Mesenchymal stem cell (in vitro differentiated cells and primary cell): ENCODE data around the gene CMTM7.
A peak's percentile ranks its signal among the peaks of the same experiment; 100 is the strongest.

ENCODE experiments used
- DNase-seq: peaks from one replicate; pipeline ENCODE4 v3.0.0-alpha.2; 2013
- H2AFZ ChIP-seq: one replicate; pipeline ENCODE4 v1.6.1; 2013; ENCODE audit warnings: low read depth, mild to moderate bottlenecking, control low read depth, inconsistent platforms, low read length, moderate library complexity
- H2AK5ac ChIP-seq: 2 replicates; pipeline ENCODE4 v1.6.1; 2013; ENCODE audit warnings: low read length, moderate library complexity, mild to moderate bottlenecking, inconsistent platforms; ENCODE audit not compliant: severe bottlenecking
- H2BK120ac ChIP-seq: one replicate; pipeline ENCODE4 v1.6.1; 2013; ENCODE audit warnings: low read depth, mild to moderate bottlenecking, inconsistent platforms, low read length, moderate library complexity
- H2BK12ac ChIP-seq, 2 experiments: one replicate each; pipeline ENCODE4 v1.6.1; 2013; ENCODE audit warnings: inconsistent platforms in 2 of 2, low read length in 2 of 2, mild to moderate bottlenecking in 2 of 2, moderate library complexity in 2 of 2, control low read depth in 1 of 2
- H2BK15ac ChIP-seq: one replicate; pipeline ENCODE4 v1.6.1; 2013; ENCODE audit warnings: mild to moderate bottlenecking, low read depth, inconsistent platforms; ENCODE audit not compliant: poor library complexity, severe bottlenecking
- H2BK5ac ChIP-seq: 2 replicates; pipeline ENCODE4 v1.6.1; 2013; ENCODE audit warnings: low read depth, mild to moderate bottlenecking, low read length, control low read depth, inconsistent platforms; ENCODE audit not compliant: poor library complexity, severe bottlenecking
- H3K14ac ChIP-seq, 2 experiments: one replicate each; pipeline ENCODE4 v1.6.1; 2013; ENCODE audit warnings: inconsistent platforms in 2 of 2, low read length in 2 of 2, control low read depth in 1 of 2, mild to moderate bottlenecking in 1 of 2, moderate library complexity in 1 of 2
- H3K18ac ChIP-seq, 2 experiments: one replicate each; pipeline ENCODE4 v1.6.1; 2013; ENCODE audit warnings: inconsistent platforms in 2 of 2, low read length in 2 of 2, control low read depth in 1 of 2, low read depth in 1 of 2, mild to moderate bottlenecking in 1 of 2
- H3K23ac ChIP-seq, 2 experiments: one replicate each; pipeline ENCODE4 v1.6.1; 2013; ENCODE audit warnings: inconsistent platforms in 2 of 2, low read length in 2 of 2, mild to moderate bottlenecking in 2 of 2, moderate library complexity in 2 of 2, control low read depth in 1 of 2
- H3K27ac ChIP-seq: 2 replicates; pipeline ENCODE4 v1.5.1; 2013; ENCODE audit warnings: mild to moderate bottlenecking, moderate library complexity, low read length, control low read depth, inconsistent platforms; ENCODE audit not compliant: poor library complexity, severe bottlenecking
- H3K27me3 ChIP-seq, 2 experiments: 2 replicates each; pipeline versions ENCODE4 v1.6.1 to v1.7.0; 2013; ENCODE audit warnings: low read length in 2 of 2, mild to moderate bottlenecking in 2 of 2, moderate library complexity in 2 of 2, control low read depth in 1 of 2, inconsistent platforms in 1 of 2; ENCODE audit not compliant: control insufficient read depth in 1 of 2, insufficient read depth in 1 of 2
- H3K36me3 ChIP-seq, 2 experiments: 2 replicates each; pipeline versions ENCODE4 v1.6.1 to v1.7.0; 2013; ENCODE audit warnings: low read length in 2 of 2, control low read depth in 1 of 2, inconsistent platforms in 1 of 2, low read depth in 1 of 2, mild to moderate bottlenecking in 1 of 2; ENCODE audit not compliant: insufficient read depth in 2 of 2, control insufficient read depth in 1 of 2
- H3K4ac ChIP-seq, 2 experiments: one replicate each; pipeline ENCODE4 v1.6.1; 2013; ENCODE audit warnings: inconsistent platforms in 2 of 2, low read length in 2 of 2, mild to moderate bottlenecking in 2 of 2, moderate library complexity in 2 of 2, control low read depth in 1 of 2, low read depth in 1 of 2
- H3K4me1 ChIP-seq: 2 replicates; pipeline ENCODE4 v1.6.1; 2013; ENCODE audit warnings: low read depth, low read length, control low read depth; ENCODE audit not compliant: control insufficient read depth, insufficient read depth
- H3K4me2 ChIP-seq: 2 replicates; pipeline ENCODE4 v1.6.1; 2013; ENCODE audit warnings: low read length, mild to moderate bottlenecking, inconsistent platforms; ENCODE audit not compliant: poor library complexity, severe bottlenecking
- H3K4me3 ChIP-seq, 2 experiments: 2 replicates each; pipeline versions ENCODE4 v1.5.1 to v1.7.0; 2013; ENCODE audit warnings: low read length in 2 of 2, mild to moderate bottlenecking in 2 of 2, control low read depth in 1 of 2, low read depth in 1 of 2; ENCODE audit not compliant: insufficient read depth in 1 of 2
- H3K79me1 ChIP-seq: replicated peaks from 2 replicates; pipeline ENCODE4 v1.6.1; 2013; ENCODE audit warnings: mild to moderate bottlenecking, control low read depth, low read length, inconsistent platforms; ENCODE audit not compliant: poor library complexity, severe bottlenecking
- H3K9ac ChIP-seq: 2 replicates; pipeline ENCODE4 v1.7.0; 2013; ENCODE audit warnings: mild to moderate bottlenecking, low read length, moderate library complexity
- H3K9me3 ChIP-seq: 2 replicates; pipeline ENCODE4 v1.7.0; 2013; ENCODE audit warnings: mild to moderate bottlenecking, low read length; ENCODE audit not compliant: control insufficient read depth
- H4K8ac ChIP-seq: one replicate; pipeline ENCODE4 v1.6.1; 2013; ENCODE audit warnings: inconsistent platforms, mild to moderate bottlenecking, low read length, moderate library complexity
- H4K91ac ChIP-seq: one replicate; pipeline ENCODE4 v1.6.1; 2013; ENCODE audit warnings: mild to moderate bottlenecking, low read length, inconsistent platforms
- WGBS: methylation state at CpG from one replicate; pipeline ENCODE4 v1.1.7; 2013; ENCODE audit warnings: mixed read lengths; 5-methylcytosine and 5-hydroxymethylcytosine counted together

The CMTM7 gene

DNA sequence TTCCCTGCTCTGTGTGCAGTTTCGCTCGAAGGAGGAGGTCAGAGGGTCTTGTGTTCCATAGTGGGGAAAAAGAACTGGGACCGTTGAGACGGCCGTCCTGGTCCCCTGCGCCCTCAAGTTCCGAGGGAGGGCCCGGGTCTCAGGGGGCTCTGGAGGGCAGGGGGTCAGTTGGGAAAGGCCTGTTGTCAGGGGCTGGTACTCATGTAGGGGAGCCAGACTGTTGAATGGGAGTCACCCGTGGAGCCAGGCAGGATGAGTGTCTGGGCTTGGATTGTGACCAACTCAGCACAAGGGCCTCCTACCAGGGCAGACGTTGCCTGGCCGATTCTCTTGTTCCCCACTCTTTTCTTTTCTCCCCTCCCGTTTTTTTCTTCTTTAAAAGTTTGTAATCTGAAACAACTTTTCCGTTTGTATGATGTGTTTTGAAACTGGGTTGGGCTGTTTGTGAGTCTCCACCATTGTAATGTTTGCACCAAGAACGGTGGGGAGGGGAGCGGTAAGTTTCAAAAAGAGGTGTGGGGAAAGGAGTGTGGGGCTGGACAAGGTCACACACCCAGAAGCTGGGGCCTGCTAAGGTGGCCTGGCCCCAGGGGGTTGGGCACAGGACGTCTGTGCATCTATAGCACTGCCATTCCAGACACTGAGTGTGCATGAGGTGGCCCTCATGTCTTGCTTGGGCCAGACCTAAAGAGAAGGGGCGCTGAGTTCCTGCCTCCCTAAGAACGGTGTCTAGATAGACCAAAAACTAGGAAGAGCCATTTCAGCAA lies 1.1 kb downstream of the CMTM7 start:
- peak overlapping the region; percentile 86 to 95 for H3K18ac ChIP-seq
- DNase-seq, result peak; percentile 67
- 26% methylated on average over 15 of the region's 18 CpGs for WGBS
- H3K36me3 ChIP-seq, result no peaks in the 10 kb centered on the region
- H3K14ac ChIP-seq, result peak overlapping the region in 1 of 2 experiments; percentile 79
- no peaks in the 10 kb centered on the region for H3K9me3 ChIP-seq
- H4K91ac ChIP-seq, result no peak overlapping the region
- peaks cover 21% of the 10 kb centered on the region for H3K79me1 ChIP-seq
- peak overlapping the region; percentile 57 for H2BK15ac ChIP-seq
- peaks cover 8% of the 10 kb centered on the region for H3K4me1 ChIP-seq
- H3K9ac ChIP-seq, result peak overlapping the region; percentile 96
- H3K23ac ChIP-seq, result peak overlapping the region; percentile 77 to 97
- H2BK5ac ChIP-seq, result no peak overlapping the region
- H2AK5ac ChIP-seq, result peak overlapping the region; percentile 50
- peak overlapping the region; percentile 73 for H2BK120ac ChIP-seq
- H3K4me2 ChIP-seq, result peak overlapping the region; percentile 97
- peak overlapping the region in 1 of 2 experiments; percentile 87 for H2BK12ac ChIP-seq
- peak overlapping the region; percentile 94 for H4K8ac ChIP-seq
- no peak overlapping the region for H3K4ac ChIP-seq
- peak overlapping the region; percentile 30 for H3K27ac ChIP-seq
- H2AFZ ChIP-seq, result peak overlapping the region; percentile 15
- no peaks in the 10 kb centered on the region for H3K27me3 ChIP-seq
- H3K4me3 ChIP-seq, result peak overlapping the region; percentile 88 to 90

- DNase-seq, result no peak
- H3K9me3 ChIP-seq, result no peaks in the 10 kb centered on the region
- no peak overlapping the region for H4K8ac ChIP-seq
- H2BK15ac ChIP-seq, result no peak overlapping the region
- H3K4me3 ChIP-seq, result no peak overlapping the region
- H2AFZ ChIP-seq, result no peak overlapping the region
- H3K4me2 ChIP-seq, result no peak overlapping the region
- H3K14ac ChIP-seq, result no peak overlapping the region
- 100% methylated on average over 1 of the region's 2 CpGs for WGBS
- H3K36me3 ChIP-seq, result no peaks in the 10 kb centered on the region
- no peak overlapping the region for H2BK12ac ChIP-seq
- H4K91ac ChIP-seq, result no peak overlapping the region
- peaks cover 10% of the 10 kb centered on the region for H3K4me1 ChIP-seq
- H3K9ac ChIP-seq, result no peak overlapping the region
- H3K79me1 ChIP-seq, result peaks cover 29% of the 10 kb centered on the region
- H3K27me3 ChIP-seq, result no peaks in the 10 kb centered on the region
- no peak overlapping the region for H2AK5ac ChIP-seq
- no peak overlapping the region for H3K27ac ChIP-seq
- H2BK5ac ChIP-seq, result no peak overlapping the region
- H3K18ac ChIP-seq, result no peak overlapping the region
- H2BK120ac ChIP-seq, result no peak overlapping the region
- no peak overlapping the region for H3K23ac ChIP-seq
- H3K4ac ChIP-seq, result no peak overlapping the region
Measured at GRCh38 chr3:32395496-32395895, 3.8 kb downstream of the CMTM7 start.

- Histone ChIP-seq H3K79me1 (peaks cover 21% of the 10 kb centered on the region), H2BK120ac (no peak overlapping the region), H3K4me1 (peaks cover 11% of the 10 kb centered on the region), H3K14ac (no peak overlapping the region), H2BK5ac (no peak overlapping the region), H3K27me3 (no peaks in the 10 kb centered on the region), H3K27ac (no peak overlapping the region), H3K9ac (no peak overlapping the region), H4K8ac (no peak overlapping the region), H2BK12ac (no peak overlapping the region), H3K4ac (no peak overlapping the region), H2BK15ac (no peak overlapping the region), H3K23ac (no peak overlapping the region), H3K4me3 (no peak overlapping the region), H3K4me2 (no peak overlapping the region), H4K91ac (no peak overlapping the region), H3K36me3 (no peaks in the 10 kb centered on the region), H2AFZ (no peak overlapping the region), H3K9me3 (no peaks in the 10 kb centered on the region), H2AK5ac (no peak overlapping the region), H3K18ac (no peak overlapping the region)
- 100% methylated on average over 1 of the region's 2 CpGs for WGBS
- no peak for DNase-seq
Measured at GRCh38 chr3:32397941-32398340, 6.3 kb downstream of the CMTM7 start.

- WGBS, result 92% methylated on average over 10 of the region's 10 CpGs
- Histone ChIP-seq H3K4ac (no peak overlapping the region), H3K27ac (no peak overlapping the region), H3K4me2 (no peak overlapping the region), H2BK5ac (no peak overlapping the region), H2BK120ac (no peak overlapping the region), H3K14ac (no peak overlapping the region), H4K91ac (no peak overlapping the region), H2AFZ (no peak overlapping the region), H3K79me1 (peaks cover 17% of the 10 kb centered on the region), H3K36me3 (no peaks in the 10 kb centered on the region), H3K23ac (no peak overlapping the region), H3K27me3 (no peaks in the 10 kb centered on the region), H2AK5ac (no peak overlapping the region), H3K4me3 (no peak overlapping the region), H3K9me3 (no peaks in the 10 kb centered on the region), H3K9ac (no peak overlapping the region), H3K18ac (no peak overlapping the region), H2BK12ac (no peak overlapping the region), H3K4me1 (peaks cover 10% of the 10 kb centered on the region), H2BK15ac (no peak overlapping the region), H4K8ac (no peak overlapping the region)
- no peak for DNase-seq
Measured at GRCh38 chr3:32398531-32398930, 6.9 kb downstream of the CMTM7 start.
